ENCODE data around the gene SEMA5A. TPM values are rescaled to one million over a fixed set of nuclear protein-coding genes. Genes with fewer than 3 reads are reported as not detected.

SEMA5A gene
- total RNA-seq, 1 donor from 2014 or later = 11.9 TPM

DNA sequence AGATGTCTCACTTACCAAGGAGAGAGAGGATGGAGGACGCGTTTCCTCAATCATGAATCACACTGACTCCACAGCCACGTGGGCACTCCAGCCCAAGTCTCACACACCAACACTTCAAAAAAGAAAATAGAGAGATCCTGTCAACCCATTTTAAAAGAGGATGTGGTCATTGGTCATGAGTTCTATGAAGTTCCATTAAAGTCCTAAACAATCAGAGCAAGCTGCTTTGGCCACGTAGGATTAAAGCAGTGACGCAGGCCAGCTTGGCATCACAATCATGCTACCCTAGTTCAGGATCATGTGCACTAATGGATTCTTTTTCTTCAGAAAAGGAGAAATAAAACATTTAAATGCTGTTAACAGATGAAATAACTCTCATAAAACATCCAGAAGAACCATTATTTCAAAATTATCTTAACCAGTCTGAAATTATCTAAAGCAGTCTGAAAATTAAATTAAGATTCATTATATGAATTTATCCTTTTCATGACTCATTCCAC lies 108.1 kb downstream of the SEMA5A start:
- no peaks in the 10 kb centered on the region for H3K9me3 ChIP-seq (ENCODE audit: low read depth)
- no peak overlapping the region for H3K27ac Mint-ChIP-seq
- no peaks in the 10 kb centered on the region for H4K20me1 ChIP-seq (ENCODE audit: low read depth)
- H3K27ac ChIP-seq = no peak overlapping the region
- peaks cover 8% of the 10 kb centered on the region for H3K36me3 Mint-ChIP-seq
- no peak overlapping the region for H2AFZ ChIP-seq (replicated peaks)
- H3F3A ChIP-seq (ENCODE audit: low read depth) = peaks cover under 1% of the 10 kb centered on the region
- no peaks in the 10 kb centered on the region for H3K27me3 ChIP-seq
- no peak for DNase-seq (ENCODE audit: low spot score)
- H3K27me3 Mint-ChIP-seq (ENCODE audit: insufficient read depth, low read depth) = no peaks in the 10 kb centered on the region
- H3K9ac ChIP-seq = no peak overlapping the region
- peaks cover 4% of the 10 kb centered on the region for H3K9me3 Mint-ChIP-seq
- H3K79me2 ChIP-seq (ENCODE audit: low read depth) = no peaks in the 10 kb centered on the region
- no peak overlapping the region for H3K4me3 ChIP-seq
- H3K4me3 Mint-ChIP-seq = no peak overlapping the region
- H3K4me1 Mint-ChIP-seq = peaks cover 3% of the 10 kb centered on the region
- no peaks in the 10 kb centered on the region for H3K36me3 ChIP-seq
- TF ChIP-seq, protein P1, sequence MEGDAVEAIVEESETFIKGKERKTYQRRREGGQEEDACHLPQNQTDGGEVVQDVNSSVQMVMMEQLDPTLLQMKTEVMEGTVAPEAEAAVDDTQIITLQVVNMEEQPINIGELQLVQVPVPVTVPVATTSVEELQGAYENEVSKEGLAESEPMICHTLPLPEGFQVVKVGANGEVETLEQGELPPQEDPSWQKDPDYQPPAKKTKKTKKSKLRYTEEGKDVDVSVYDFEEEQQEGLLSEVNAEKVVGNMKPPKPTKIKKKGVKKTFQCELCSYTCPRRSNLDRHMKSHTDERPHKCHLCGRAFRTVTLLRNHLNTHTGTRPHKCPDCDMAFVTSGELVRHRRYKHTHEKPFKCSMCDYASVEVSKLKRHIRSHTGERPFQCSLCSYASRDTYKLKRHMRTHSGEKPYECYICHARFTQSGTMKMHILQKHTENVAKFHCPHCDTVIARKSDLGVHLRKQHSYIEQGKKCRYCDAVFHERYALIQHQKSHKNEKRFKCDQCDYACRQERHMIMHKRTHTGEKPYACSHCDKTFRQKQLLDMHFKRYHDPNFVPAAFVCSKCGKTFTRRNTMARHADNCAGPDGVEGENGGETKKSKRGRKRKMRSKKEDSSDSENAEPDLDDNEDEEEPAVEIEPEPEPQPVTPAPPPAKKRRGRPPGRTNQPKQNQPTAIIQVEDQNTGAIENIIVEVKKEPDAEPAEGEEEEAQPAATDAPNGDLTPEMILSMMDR (IDR thresholded peaks at IDR 0.05) = no peak
- no peak for TF ChIP-seq EZH2 (IDR thresholded peaks at IDR 0.05)
- no peak for TF ChIP-seq EZH2phosphoT487 (IDR thresholded peaks at IDR 0.05)
- peaks cover 12% of the 10 kb centered on the region for H3K4me1 ChIP-seq
- H3K4me2 ChIP-seq = no peak overlapping the region

DNA sequence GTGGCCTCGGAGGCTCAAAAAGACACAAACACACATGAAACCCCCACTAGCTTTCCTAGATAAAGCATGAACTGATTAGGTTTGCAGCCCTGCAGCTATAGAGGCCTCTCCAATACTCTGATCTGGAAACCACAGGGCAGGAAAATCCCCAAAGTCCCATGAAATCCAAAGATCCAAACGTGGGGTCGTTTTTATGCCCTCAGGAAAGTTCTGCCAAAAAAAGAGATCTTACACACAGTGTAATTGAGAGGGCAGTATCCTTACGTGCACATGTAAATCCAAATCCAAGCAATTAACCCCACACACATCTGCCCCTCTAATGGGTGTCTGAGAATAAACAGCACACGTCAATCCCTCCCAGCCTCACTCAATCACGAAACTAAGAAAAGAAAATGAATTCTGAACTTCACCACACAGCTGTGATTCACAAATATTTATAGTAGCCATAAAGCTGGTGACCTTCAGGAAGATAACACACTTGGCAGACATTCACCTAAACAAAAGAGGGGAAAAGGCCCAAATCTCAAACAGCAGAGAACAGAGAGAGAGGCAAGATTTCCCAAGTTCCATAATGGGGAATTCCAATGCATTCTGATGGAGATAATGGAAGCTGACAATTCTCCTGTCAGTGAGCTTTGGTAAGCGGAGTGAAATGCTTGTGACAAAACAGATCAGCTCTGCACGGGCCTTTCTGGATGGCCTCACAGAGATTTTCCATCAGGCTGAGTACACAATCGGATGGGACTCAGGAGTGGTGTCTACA lies 114.2 kb downstream of the SEMA5A start:
- peak overlapping the region; percentile 53 for H3K4me2 ChIP-seq
- peaks cover 13% of the 10 kb centered on the region for H3K4me1 Mint-ChIP-seq
- H3K27me3 Mint-ChIP-seq (ENCODE audit: insufficient read depth, low read depth) = no peaks in the 10 kb centered on the region
- peaks cover 19% of the 10 kb centered on the region for H3F3A ChIP-seq (ENCODE audit: low read depth)
- no peak overlapping the region for H3K9ac ChIP-seq
- H2AFZ ChIP-seq (replicated peaks) = no peak overlapping the region
- H3K36me3 Mint-ChIP-seq = peaks cover 2% of the 10 kb centered on the region
- H4K20me1 ChIP-seq (ENCODE audit: low read depth) = no peaks in the 10 kb centered on the region
- peak overlapping the region; percentile 79 for H3K27ac ChIP-seq
- no peaks in the 10 kb centered on the region for H3K9me3 ChIP-seq (ENCODE audit: low read depth)
- DNase-seq (ENCODE audit: low spot score) = peak; percentile 81
- no peak overlapping the region for H3K4me3 ChIP-seq
- TF ChIP-seq EZH2 (IDR thresholded peaks at IDR 0.05) (no peak), EZH2phosphoT487 (IDR thresholded peaks at IDR 0.05) (no peak)
- TF ChIP-seq, protein P1 (IDR thresholded peaks at IDR 0.05) = no peak
- H3K79me2 ChIP-seq (ENCODE audit: low read depth) = no peaks in the 10 kb centered on the region
- peaks cover 34% of the 10 kb centered on the region for H3K4me1 ChIP-seq
- no peak overlapping the region for H3K4me3 Mint-ChIP-seq
- no peaks in the 10 kb centered on the region for H3K27me3 ChIP-seq
- peak overlapping the region; percentile 89 for H3K27ac Mint-ChIP-seq
- no peaks in the 10 kb centered on the region for H3K36me3 ChIP-seq
- no peaks in the 10 kb centered on the region for H3K9me3 Mint-ChIP-seq

DNA sequence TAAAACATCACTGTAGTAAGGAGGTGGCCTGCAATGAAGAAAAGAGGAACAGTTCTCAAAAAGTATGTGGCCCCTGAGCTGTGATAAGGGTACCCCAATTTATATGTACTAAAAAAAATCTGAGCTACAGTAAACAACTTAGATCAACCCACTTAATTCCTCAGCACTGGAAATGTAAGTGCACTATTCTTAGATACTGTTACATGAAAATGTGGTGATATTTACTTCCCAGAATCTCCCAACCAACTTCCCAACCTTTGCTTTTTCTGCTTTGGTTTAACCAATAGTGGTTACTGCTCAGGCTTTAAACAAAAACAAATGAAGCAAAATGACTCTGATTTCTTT lies 114.8 kb downstream of the SEMA5A start:
- Histone ChIP-seq H3K27me3 (no peaks in the 10 kb centered on the region), H3K27ac (peak overlapping the region; percentile 79), H3K9me3 (ENCODE audit: low read depth) (no peaks in the 10 kb centered on the region), H3K36me3 (no peaks in the 10 kb centered on the region), H3K4me2 (peak overlapping the region; percentile 53), H3K4me3 (no peak overlapping the region), H3K79me2 (ENCODE audit: low read depth) (no peaks in the 10 kb centered on the region), H4K20me1 (ENCODE audit: low read depth) (no peaks in the 10 kb centered on the region), H2AFZ (replicated peaks) (no peak overlapping the region), H3K9ac (no peak overlapping the region), H3K4me1 (peaks cover 34% of the 10 kb centered on the region), H3F3A (ENCODE audit: low read depth) (peaks cover 19% of the 10 kb centered on the region)
- TF ChIP-seq EZH2 (IDR thresholded peaks at IDR 0.05) (no peak), EZH2phosphoT487 (IDR thresholded peaks at IDR 0.05) (no peak)
- TF ChIP-seq, protein P1 (IDR thresholded peaks at IDR 0.05) = no peak
- Mint-ChIP-seq H3K9me3 (no peaks in the 10 kb centered on the region), H3K4me3 (no peak overlapping the region), H3K4me1 (peaks cover 13% of the 10 kb centered on the region), H3K27ac (peak overlapping the region; percentile 89), H3K27me3 (ENCODE audit: insufficient read depth, low read depth) (no peaks in the 10 kb centered on the region), H3K36me3 (peaks cover under 1% of the 10 kb centered on the region)
- DNase-seq (ENCODE audit: low spot score) = no peak
